RCC 7860 (cell line): ENCODE results near the gene TMEM235.

ENCODE experiments used
- DNase-seq: peaks from one replicate; pipeline ENCODE4 v3.0.0-alpha.2; 2015; ENCODE audit warnings: low spot score
- FAIRE-seq: peaks from 2 replicates; lab custom pipeline; 2012; peaks lifted over from hg19 to GRCh38; lab: Jason Lieb, UNC

Gene TMEM235

GRCh38 chr17:78230996-78231935 is at the start of gene TMEM235:
Gene TMEM235, plus strand, starts transcription at chr17:78231631. Its CDS starts 393 bp downstream, at chr17:78232024.
- FAIRE-seq (no peak), DNase-seq (no peak)

GRCh38 chr17:78182504-78182903 is 48.9 kb upstream of the TMEM235 start:
- DNase-seq (no peak), FAIRE-seq (no peak)

- no peak for FAIRE-seq
Measured at GRCh38 chr17:78183916-78184315, 47.5 kb upstream of the TMEM235 start.

GRCh38 chr17:78184351-78184750 is 47.1 kb upstream of the TMEM235 start:
- no peak for FAIRE-seq

More at GRCh38 chr17:78183916-78184315, 47.5 kb upstream of the TMEM235 start:
- no peak for DNase-seq

GRCh38 chr17:78184868-78185267 is 46.6 kb upstream of the TMEM235 start:
- DNase-seq (peak; percentile 39), FAIRE-seq (peak; percentile 81)

More at GRCh38 chr17:78184351-78184750, 47.1 kb upstream of the TMEM235 start:
- DNase-seq = no peak

- DNase-seq = peak; percentile 62
- FAIRE-seq = no peak
Measured at GRCh38 chr17:78185981-78186691, 45.3 kb upstream of the TMEM235 start.

- FAIRE-seq (peak; percentile 89), DNase-seq (peak; percentile 94)
Measured at GRCh38 chr17:78186692-78187595, 44.5 kb upstream of the TMEM235 start, which contains the start of the genes AFMID and TK1. Gene AFMID, plus strand, starts transcription at chr17:78187362. Its CDS starts 9 bp downstream, at chr17:78187371. Gene TK1, minus strand, starts transcription at chr17:78187052. Its CDS starts 58 bp downstream, at chr17:78186994.

- FAIRE-seq = no peak
- no peak for DNase-seq
Measured at GRCh38 chr17:78196716-78197115, 34.7 kb upstream of the TMEM235 start.

GRCh38 chr17:78197147-78197832 is 34.1 kb upstream of the TMEM235 start:
- DNase-seq = no peak
- FAIRE-seq = no peak

GRCh38 chr17:78200451-78200850 is 31.0 kb upstream of the TMEM235 start:
- DNase-seq (no peak), FAIRE-seq (no peak)

GRCh38 chr17:78202666-78203065 is 28.8 kb upstream of the TMEM235 start:
- no peak for FAIRE-seq
- no peak for DNase-seq

- FAIRE-seq (no peak), DNase-seq (no peak)
Measured at GRCh38 chr17:78204387-78205123, 26.9 kb upstream of the TMEM235 start.

- no peak for DNase-seq
- FAIRE-seq = no peak
Measured at GRCh38 chr17:78205124-78205775, 26.2 kb upstream of the TMEM235 start.

GRCh38 chr17:78206298-78206697 is 25.1 kb upstream of the TMEM235 start:
- FAIRE-seq (no peak), DNase-seq (no peak)

- FAIRE-seq = no peak
- no peak for DNase-seq
Measured at GRCh38 chr17:78208486-78208885, 22.9 kb upstream of the TMEM235 start.

GRCh38 chr17:78210111-78210510 is 21.3 kb upstream of the TMEM235 start:
- FAIRE-seq (no peak), DNase-seq (no peak)

- FAIRE-seq = no peak
- DNase-seq = no peak
Measured at GRCh38 chr17:78211032-78211431, 20.4 kb upstream of the TMEM235 start.

GRCh38 chr17:78214016-78214705 is 17.3 kb upstream of the TMEM235 start, which contains the start of gene BIRC5:
Gene BIRC5, plus strand, starts transcription at chr17:78214253. Its CDS starts 64 bp downstream, at chr17:78214317.
- DNase-seq (peak; percentile 75), FAIRE-seq (no peak)
